Mammary epithelial cell (primary cell): Measurements from ENCODE around the gene TMBIM1.

Source experiments
- EZH2 ChIP-seq: IDR thresholded peaks from 2 replicates; pipeline ENCODE4 v1.6.1; 2012; ENCODE audit warnings: low read length, inconsistent platforms, borderline replicate concordance
- TF ChIP-seq, protein P1 (sequence below), 2 donors: IDR thresholded peaks in 1 of 2; conservative IDR thresholded peaks in 1 of 2; 2 replicates each; pipeline ENCODE4 v1.5.1; 2011 to 2012; ENCODE audit warnings: inconsistent platforms in 2 of 2, low read length in 2 of 2, mild to moderate bottlenecking in 2 of 2, control low read depth in 1 of 2, low read depth in 1 of 2; ENCODE audit not compliant: insufficient read depth in 1 of 2; ENCODE audit errors: extremely low read depth in 1 of 2

DNA sequence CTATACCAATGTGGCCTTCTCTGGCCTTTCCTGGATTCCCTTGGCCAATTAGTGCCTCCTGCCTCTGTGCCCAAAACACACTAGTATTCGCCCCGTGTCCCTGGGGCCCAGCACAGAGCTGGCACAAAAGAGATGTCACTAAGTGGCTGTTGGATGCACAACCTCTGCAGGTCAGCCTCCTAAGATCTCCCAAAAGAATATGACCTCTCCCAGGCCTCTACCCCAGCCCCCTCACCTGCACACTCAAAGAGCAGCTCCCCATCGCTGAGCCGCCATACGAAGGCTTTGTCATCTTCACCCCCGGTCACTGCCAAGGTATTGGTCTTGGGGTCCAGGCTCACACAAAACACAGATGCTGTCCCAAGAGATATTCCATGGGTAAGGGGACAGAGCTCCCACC lies 25.0 kb downstream of the TMBIM1 start:
- TF ChIP-seq, protein P1, sequence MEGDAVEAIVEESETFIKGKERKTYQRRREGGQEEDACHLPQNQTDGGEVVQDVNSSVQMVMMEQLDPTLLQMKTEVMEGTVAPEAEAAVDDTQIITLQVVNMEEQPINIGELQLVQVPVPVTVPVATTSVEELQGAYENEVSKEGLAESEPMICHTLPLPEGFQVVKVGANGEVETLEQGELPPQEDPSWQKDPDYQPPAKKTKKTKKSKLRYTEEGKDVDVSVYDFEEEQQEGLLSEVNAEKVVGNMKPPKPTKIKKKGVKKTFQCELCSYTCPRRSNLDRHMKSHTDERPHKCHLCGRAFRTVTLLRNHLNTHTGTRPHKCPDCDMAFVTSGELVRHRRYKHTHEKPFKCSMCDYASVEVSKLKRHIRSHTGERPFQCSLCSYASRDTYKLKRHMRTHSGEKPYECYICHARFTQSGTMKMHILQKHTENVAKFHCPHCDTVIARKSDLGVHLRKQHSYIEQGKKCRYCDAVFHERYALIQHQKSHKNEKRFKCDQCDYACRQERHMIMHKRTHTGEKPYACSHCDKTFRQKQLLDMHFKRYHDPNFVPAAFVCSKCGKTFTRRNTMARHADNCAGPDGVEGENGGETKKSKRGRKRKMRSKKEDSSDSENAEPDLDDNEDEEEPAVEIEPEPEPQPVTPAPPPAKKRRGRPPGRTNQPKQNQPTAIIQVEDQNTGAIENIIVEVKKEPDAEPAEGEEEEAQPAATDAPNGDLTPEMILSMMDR (conservative IDR thresholded peaks at IDR 0.05 in 1 of 2, IDR thresholded peaks at IDR 0.05 in 1 of 2; ENCODE audit: extremely low read depth in 1 of 2, insufficient read depth in 1 of 2, low read depth in 1 of 2, low read length in 2 of 2) = no peak
- TF ChIP-seq EZH2 = no peak
